Liver (tissue), 3 donors: Measurements from ENCODE around the gene SERTAD1.

ENCODE experiments used
- FOXA1 ChIP-seq: IDR thresholded peaks from 2 replicates; pipeline ENCODE4 v1.6.1; 2016; ENCODE audit warnings: antibody characterized with exemption
- GABPA ChIP-seq, 2 donors: IDR thresholded peaks in 1 of 2; conservative IDR thresholded peaks in 1 of 2; 2 replicates each; pipeline ENCODE4 v1.6.1; 2016; ENCODE audit warnings: antibody characterized with exemption in 2 of 2, mild to moderate bottlenecking in 1 of 2, moderate library complexity in 1 of 2
- RAD21 ChIP-seq, 2 donors: IDR thresholded peaks; 2 replicates each; pipeline ENCODE4 v1.6.1; 2016; ENCODE audit warnings: antibody characterized with exemption in 2 of 2, mild to moderate bottlenecking in 2 of 2
- TAF1 ChIP-seq: conservative IDR thresholded peaks from 2 replicates; pipeline ENCODE4 v1.6.1; 2016; ENCODE audit warnings: antibody characterized with exemption, mild to moderate bottlenecking
- YY1 ChIP-seq: IDR thresholded peaks from 2 replicates; pipeline ENCODE4 v1.6.1; 2016; ENCODE audit warnings: antibody characterized with exemption, mild to moderate bottlenecking
- TF ChIP-seq, protein P1 (sequence below): fragments of 150-350 bp; IDR thresholded peaks from 2 replicates; pipeline ENCODE4 v1.5.1; 2017; ENCODE audit warnings: improper control_type of control experiment, low read depth, low read length; ENCODE audit not compliant: missing input control
- TF ChIP-seq, protein P2 (sequence below): IDR thresholded peaks from 2 replicates; pipeline ENCODE4 v1.6.1; 2016; ENCODE audit warnings: antibody characterized with exemption
- donor health status: healthy.
- donor health status: healthy.

DNA sequence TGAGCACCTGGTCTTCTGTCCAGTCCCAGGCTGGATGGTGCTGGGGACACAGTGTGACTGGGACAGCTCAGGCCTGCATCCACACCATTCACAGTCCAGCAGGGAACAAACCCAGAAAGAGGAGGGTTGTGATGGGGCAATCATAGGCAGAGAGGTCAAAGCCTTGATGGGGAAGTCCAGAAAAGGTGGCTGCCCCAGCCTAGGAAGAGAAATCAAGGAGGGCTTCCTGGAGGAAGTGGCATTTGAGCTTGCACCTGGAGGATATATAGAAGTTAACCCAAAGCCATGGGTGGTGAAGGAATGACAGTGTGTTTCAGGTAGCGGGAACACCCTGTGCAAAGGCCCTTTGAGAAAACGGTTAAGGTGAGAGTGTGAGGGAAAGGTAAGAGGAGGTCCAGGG lies 10.0 kb downstream of the SERTAD1 start:
- TF ChIP-seq, protein P1, sequence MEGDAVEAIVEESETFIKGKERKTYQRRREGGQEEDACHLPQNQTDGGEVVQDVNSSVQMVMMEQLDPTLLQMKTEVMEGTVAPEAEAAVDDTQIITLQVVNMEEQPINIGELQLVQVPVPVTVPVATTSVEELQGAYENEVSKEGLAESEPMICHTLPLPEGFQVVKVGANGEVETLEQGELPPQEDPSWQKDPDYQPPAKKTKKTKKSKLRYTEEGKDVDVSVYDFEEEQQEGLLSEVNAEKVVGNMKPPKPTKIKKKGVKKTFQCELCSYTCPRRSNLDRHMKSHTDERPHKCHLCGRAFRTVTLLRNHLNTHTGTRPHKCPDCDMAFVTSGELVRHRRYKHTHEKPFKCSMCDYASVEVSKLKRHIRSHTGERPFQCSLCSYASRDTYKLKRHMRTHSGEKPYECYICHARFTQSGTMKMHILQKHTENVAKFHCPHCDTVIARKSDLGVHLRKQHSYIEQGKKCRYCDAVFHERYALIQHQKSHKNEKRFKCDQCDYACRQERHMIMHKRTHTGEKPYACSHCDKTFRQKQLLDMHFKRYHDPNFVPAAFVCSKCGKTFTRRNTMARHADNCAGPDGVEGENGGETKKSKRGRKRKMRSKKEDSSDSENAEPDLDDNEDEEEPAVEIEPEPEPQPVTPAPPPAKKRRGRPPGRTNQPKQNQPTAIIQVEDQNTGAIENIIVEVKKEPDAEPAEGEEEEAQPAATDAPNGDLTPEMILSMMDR, result no peak
- TF ChIP-seq YY1 (no peak), GABPA (IDR thresholded peaks at IDR 0.05 in 1 of 2, conservative IDR thresholded peaks at IDR 0.05 in 1 of 2) (no peak), TAF1 (no peak), RAD21 (IDR thresholded peaks at IDR 0.05) (no peak), FOXA1 (no peak)
- TF ChIP-seq, protein P2, sequence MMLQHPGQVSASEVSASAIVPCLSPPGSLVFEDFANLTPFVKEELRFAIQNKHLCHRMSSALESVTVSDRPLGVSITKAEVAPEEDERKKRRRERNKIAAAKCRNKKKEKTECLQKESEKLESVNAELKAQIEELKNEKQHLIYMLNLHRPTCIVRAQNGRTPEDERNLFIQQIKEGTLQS, result no peak
